DMS 273 treated with DMSO at 0.1 percent for 48 hours (cell line): Measurements from ENCODE around the gene CFAP299.

Experiments used
- DNase-seq: peaks from one replicate; lab custom pipeline; 2025; lab: John Stamatoyannopoulos, UW

CFAP299 gene

GRCh38 chr4:80926891-80927290, 591.4 kb downstream of the CFAP299 start:
- no peak for DNase-seq

DNA sequence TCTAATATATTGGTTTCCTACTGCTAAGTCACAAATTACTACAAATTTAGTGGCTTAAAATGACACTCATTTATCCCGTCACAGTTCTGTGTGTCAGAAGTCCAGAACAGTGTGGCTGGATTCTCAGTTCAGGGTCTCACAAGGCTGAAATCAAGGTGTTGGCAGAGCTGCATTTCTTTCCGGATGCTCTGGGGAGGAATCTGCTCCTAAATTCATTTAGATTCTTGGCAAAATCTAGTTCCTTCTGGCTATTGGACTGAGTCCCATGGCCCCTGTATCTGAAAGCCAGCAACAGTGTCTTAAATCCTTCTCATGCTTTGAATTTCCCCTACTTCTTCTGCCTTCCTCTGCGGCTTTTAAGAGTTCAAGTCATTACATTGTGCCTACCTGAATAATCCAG, 591.9 kb downstream of the CFAP299 start:
- DNase-seq, result no peak

- DNase-seq, result no peak
Observed at GRCh38 chr4:80931631-80932081, 596.1 kb downstream of the CFAP299 start.

- DNase-seq, result no peak
Observed at GRCh38 chr4:80948141-80948540, 612.6 kb downstream of the CFAP299 start.

GRCh38 chr4:80948995-80949394, 613.5 kb downstream of the CFAP299 start:
- DNase-seq, result no peak

- DNase-seq, result no peak
Observed at GRCh38 chr4:80956421-80956820, 620.9 kb downstream of the CFAP299 start.

DNA sequence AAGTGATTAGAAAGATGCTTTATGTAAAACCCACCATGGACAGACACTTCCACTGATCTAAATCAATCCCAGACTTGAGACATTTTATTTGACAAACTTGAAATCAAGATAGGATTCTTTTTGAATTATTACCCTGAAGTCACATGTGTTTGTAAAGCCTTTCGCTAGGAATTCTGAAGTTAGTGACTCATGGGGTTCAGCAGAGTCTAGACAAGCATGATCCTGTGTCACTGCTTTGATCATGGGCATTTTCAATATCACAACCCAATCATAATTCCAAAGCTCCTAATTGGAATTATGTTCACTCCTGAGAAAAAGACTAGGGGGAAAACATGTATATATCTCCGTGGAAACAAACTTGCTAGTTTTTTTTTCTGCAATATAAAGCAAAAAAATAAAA, 627.5 kb downstream of the CFAP299 start:
- DNase-seq, result no peak

DNA sequence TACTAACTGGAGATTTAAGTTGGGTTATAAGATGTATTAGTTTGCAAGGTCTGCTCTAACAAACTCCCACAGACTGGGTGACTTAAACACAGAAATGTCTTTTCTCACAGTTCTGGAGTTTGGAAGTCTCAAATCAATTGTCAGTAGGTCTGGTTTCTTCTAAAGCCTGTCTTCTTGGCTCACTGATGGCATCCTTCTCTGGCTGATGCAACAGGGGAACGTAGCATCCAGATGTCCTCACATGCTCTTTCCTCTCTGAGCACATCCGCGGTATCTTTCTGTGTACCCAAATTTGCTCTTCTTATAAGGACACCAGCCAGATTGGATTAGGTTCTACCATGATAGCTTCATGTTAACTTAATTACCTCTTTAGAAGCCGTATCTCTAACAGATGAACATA, 631.8 kb downstream of the CFAP299 start:
- no peak for DNase-seq

DNA sequence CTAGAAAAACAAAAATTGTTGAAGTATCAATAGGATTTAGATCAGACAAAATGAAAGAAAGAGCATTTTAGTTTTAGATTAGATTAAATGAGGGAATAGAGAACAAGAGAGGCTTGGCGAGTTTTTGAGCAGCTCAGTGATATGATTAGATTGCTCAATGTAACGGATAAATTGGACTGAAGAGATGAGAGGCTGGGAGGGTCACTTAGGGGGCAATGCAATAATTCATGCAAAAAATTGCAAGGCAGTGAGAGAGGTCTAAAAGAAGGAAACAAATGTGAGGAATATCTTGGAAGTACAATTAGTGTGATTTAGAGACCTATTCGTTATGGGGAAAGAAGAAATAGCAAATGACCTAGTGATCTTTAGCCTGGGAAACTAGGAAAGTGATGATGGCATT, 644.7 kb downstream of the CFAP299 start:
- DNase-seq, result no peak

DNA sequence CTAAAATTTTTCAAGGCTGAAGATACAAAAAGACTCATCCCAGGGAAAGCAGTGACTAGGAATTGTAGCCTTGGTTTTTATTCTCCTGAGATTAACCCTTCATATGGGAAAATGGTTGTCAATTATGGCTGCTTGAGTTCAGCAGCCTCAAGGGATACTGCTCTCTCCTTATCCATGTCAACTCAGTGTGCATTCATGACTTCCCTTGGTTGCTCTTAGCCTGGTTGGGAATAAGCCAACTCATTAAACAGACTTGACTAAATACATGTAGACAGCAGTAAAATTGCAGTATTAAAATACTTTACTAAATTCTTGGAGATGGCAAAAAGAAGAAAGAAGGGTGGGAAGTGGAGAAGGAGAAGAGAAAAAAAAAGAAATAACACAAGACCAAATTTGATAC, 650.5 kb downstream of the CFAP299 start:
- DNase-seq, result no peak

DNA sequence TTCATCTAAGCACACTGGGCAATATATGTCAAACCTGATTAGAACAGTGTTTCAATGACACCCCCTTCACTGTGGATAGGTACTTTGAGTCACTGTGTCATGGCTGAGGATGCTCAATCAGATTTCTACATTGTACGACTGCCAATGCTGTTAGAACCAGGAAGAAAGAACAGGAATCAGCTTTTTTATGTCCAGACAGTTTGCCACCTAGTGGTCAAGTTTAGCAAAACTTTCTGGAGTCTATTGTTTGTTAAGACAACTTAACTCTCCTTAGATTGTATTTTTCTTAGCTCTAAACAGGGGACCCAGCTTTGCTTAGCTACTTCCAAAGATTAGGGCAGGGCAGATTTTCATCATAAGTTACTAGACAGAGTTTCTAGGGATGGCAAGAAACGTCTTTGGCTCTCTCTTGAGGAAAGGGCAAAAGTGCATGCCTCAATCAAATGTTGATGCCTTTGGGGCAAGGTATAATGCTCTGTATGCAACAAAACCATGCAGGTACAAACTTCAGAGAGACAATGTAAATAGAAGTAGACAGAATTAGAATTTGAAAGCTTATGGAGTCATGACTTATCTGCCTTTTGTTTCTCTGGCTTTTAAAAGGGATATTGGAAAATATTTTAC, 654.5 kb downstream of the CFAP299 start:
- DNase-seq, result peak; percentile 1

GRCh38 chr4:80990851-80991250, 655.3 kb downstream of the CFAP299 start:
- no peak for DNase-seq

DNA sequence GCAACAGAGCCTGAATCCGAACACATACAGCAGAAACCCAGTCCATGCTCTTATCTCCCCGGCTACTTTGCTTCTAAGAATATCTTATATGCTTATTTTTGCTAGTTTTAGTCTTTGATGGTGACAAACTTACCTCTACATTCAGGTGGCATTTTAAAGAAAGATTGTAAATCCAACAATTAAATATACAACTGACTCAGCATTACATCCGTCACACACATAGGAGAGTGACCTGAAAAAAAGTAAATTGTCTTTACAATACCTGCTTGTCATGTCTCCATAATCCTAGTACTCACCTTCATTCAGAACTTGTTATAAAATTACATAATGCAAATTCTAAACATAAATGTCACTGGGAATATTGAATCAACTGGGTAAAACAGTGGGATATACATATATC, 664.4 kb downstream of the CFAP299 start:
- no peak for DNase-seq

DNA sequence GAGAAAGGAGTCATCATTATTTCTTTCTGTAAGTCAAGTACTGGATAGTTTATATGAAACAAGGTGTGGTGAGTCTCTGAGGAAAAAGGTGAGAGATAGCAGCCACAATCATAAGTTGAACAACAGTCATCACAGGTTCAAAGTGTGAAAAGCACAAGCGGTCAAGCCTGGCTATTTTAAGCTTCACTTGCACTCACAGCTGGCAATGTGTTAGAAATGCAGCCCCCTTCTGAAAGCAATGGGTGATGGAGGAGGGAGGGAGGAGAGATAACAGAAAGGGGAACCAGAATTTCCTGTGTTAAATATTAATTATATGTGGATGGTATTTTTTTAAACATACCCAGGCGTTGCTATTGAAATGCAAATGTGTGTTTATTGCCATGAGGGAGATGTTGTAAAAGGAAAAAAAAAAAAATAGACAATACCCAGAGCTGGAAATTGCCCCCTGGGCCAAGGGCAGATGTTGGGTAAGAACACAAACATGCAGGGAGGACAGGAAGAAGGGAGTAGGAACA, 668.1 kb downstream of the CFAP299 start:
- no peak for DNase-seq

DNA sequence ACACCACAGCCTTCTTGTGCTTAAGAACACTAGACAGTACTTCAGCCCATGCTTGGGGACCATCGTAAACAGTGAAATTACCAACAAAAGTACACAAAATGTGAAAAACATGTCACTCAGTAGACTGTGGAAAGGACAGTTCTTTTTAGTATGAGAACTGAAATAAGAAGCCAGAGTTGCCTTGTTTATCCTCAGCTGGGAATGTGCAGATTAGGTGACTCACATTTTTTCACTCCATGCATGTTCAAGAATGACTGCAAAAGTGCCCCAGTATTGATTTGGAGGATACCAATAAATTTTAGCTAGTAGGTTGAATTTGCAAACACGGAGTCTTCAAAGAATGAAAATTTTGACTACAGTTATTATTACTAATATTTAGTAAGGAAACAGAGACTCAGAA, 671.9 kb downstream of the CFAP299 start:
- DNase-seq, result no peak
